ENCODE data around the gene ZP1.
A peak's percentile ranks its signal among the peaks of the same experiment; 100 is the strongest.
"Not testable (repeated sequence)": the region's sequence is repeated elsewhere in the genome, so short reads cannot be mapped to it uniquely, and the experiment has no call there.

The ZP1 gene

GRCh38 chr11:60878245-60879101 lies 11.1 kb downstream of the ZP1 start:
- DNase-seq, result no peak

GRCh38 chr11:60879104-60879503 lies 11.8 kb downstream of the ZP1 start:
- DNase-seq, result no peak

- no peak for DNase-seq
Measured at GRCh38 chr11:60879971-60880588, 12.7 kb downstream of the ZP1 start.

GRCh38 chr11:60880643-60881282 lies 13.4 kb downstream of the ZP1 start:
- DNase-seq, result no peak

GRCh38 chr11:60887556-60887955 lies 20.2 kb downstream of the ZP1 start:
- DNase-seq, result peak; percentile 64

- no peak for DNase-seq
Measured at GRCh38 chr11:60889869-60890311, 22.5 kb downstream of the ZP1 start.

GRCh38 chr11:60890696-60891095 lies 23.4 kb downstream of the ZP1 start:
- DNase-seq, result no peak

- no peak for DNase-seq
Measured at GRCh38 chr11:60891103-60891741, 23.9 kb downstream of the ZP1 start.

GRCh38 chr11:60895687-60896086 lies 28.3 kb downstream of the ZP1 start:
- DNase-seq, result no peak

- DNase-seq, result no peak
Measured at GRCh38 chr11:60897496-60897895, 30.2 kb downstream of the ZP1 start.

GRCh38 chr11:60899046-60899936 lies 31.9 kb downstream of the ZP1 start:
- DNase-seq, result no peak

- no peak for DNase-seq
Measured at GRCh38 chr11:60899977-60900376, 32.6 kb downstream of the ZP1 start.

- no peak for DNase-seq
Measured at GRCh38 chr11:60900673-60901404, 33.5 kb downstream of the ZP1 start.

GRCh38 chr11:60902625-60903024 lies 35.3 kb downstream of the ZP1 start:
- DNase-seq, result no peak

- DNase-seq, result no peak
Measured at GRCh38 chr11:60905047-60905446, 37.7 kb downstream of the ZP1 start.

GRCh38 chr11:60905551-60906113 lies 38.3 kb downstream of the ZP1 start:
- DNase-seq, result no peak

GRCh38 chr11:60906132-60906972 lies 39.0 kb downstream of the ZP1 start, which contains the start of gene PRPF19:
Gene PRPF19, minus strand, starts transcription at chr11:60906585. Its CDS starts 203 bp downstream, at chr11:60906382.
- DNase-seq, result peak; percentile 88

- DNase-seq, result no peak
Measured at GRCh38 chr11:60908803-60909202, 41.5 kb downstream of the ZP1 start.

GRCh38 chr11:60909680-60910280 lies 42.4 kb downstream of the ZP1 start:
- DNase-seq, result not testable (repeated sequence)

- DNase-seq, result no peak
Measured at GRCh38 chr11:60910281-60910687, 42.9 kb downstream of the ZP1 start.
